PC-3 (cell line): ENCODE data around the gene BPIFB2.

Experiments
- CTCF ChIP-seq: fragments of 300-600 bp; sonication (generic); conservative IDR thresholded peaks from 2 replicates; pipeline ENCODE4 v1.5.1; 2017; ENCODE audit warnings: antibody characterized with exemption, low read depth, mild to moderate bottlenecking, low read length
- EZH2 ChIP-seq: fragments of 300-600 bp; sonication (generic); IDR thresholded peaks from one replicate; pipeline ENCODE4 v1.6.1; 2017; ENCODE audit warnings: antibody characterized with exemption, mild to moderate bottlenecking, low read length; ENCODE audit not compliant: unreplicated experiment
- EZH2phosphoT487 ChIP-seq: fragments of 300-600 bp; sonication (generic); IDR thresholded peaks from 2 replicates; pipeline ENCODE4 v1.6.1; 2018; ENCODE audit warnings: mild to moderate bottlenecking, antibody characterized with exemption, low read length, borderline replicate concordance

- TF ChIP-seq CTCF (no peak), EZH2 (no peak), EZH2phosphoT487 (no peak)
Measured at GRCh38 chr20:33010674-33011449, 3.4 kb downstream of the BPIFB2 start.
